ENCODE results near the gene PPFIA4. TPM values are rescaled to one million over a fixed set of nuclear protein-coding genes. Genes with fewer than 3 reads are reported as not detected.

The PPFIA4 gene
- total RNA-seq, 1 donor from 2014 or later, result 14.7 TPM

GRCh38 chr1:203098914-203099520 is 72.7 kb downstream of the PPFIA4 start:
- no peak overlapping the region for H3K27ac Mint-ChIP-seq (ENCODE audit: unreplicated experiment)
- H3K4me1 Mint-ChIP-seq (ENCODE audit: low read depth), result no peaks in the 10 kb centered on the region
- H3K9me3 Mint-ChIP-seq (ENCODE audit: low read depth), result peaks cover 24% of the 10 kb centered on the region
- H3K36me3 Mint-ChIP-seq (ENCODE audit: low read depth), result peaks cover 10% of the 10 kb centered on the region
- DNase-seq (ENCODE audit: low spot score), result no peak
- H3K27me3 Mint-ChIP-seq (ENCODE audit: low read depth), result peaks cover 44% of the 10 kb centered on the region
- H3K4me3 Mint-ChIP-seq (ENCODE audit: unreplicated experiment), result no peak overlapping the region
- no peak for TF ChIP-seq CTCF (IDR thresholded peaks at IDR 0.05)

- peaks cover 5% of the 10 kb centered on the region for H3K36me3 Mint-ChIP-seq (ENCODE audit: low read depth)
- no peak overlapping the region for H3K27ac Mint-ChIP-seq (ENCODE audit: unreplicated experiment)
- peaks cover 41% of the 10 kb centered on the region for H3K27me3 Mint-ChIP-seq (ENCODE audit: low read depth)
- H3K4me1 Mint-ChIP-seq (ENCODE audit: low read depth), result no peaks in the 10 kb centered on the region
- TF ChIP-seq CTCF (IDR thresholded peaks at IDR 0.05), result no peak
- peak; percentile 40 for DNase-seq (ENCODE audit: low spot score)
- H3K4me3 Mint-ChIP-seq (ENCODE audit: unreplicated experiment), result no peak overlapping the region
- H3K9me3 Mint-ChIP-seq (ENCODE audit: low read depth), result peaks cover 17% of the 10 kb centered on the region
These were observed 73.7 kb downstream of the PPFIA4 start for GRCh38 chr1:203099805-203100515.

- Mint-ChIP-seq H3K27me3 (ENCODE audit: low read depth) (peaks cover 41% of the 10 kb centered on the region), H3K27ac (ENCODE audit: unreplicated experiment) (no peak overlapping the region), H3K9me3 (ENCODE audit: low read depth) (peaks cover 17% of the 10 kb centered on the region), H3K36me3 (ENCODE audit: low read depth) (peaks cover 4% of the 10 kb centered on the region), H3K4me3 (ENCODE audit: unreplicated experiment) (no peak overlapping the region), H3K4me1 (ENCODE audit: low read depth) (no peaks in the 10 kb centered on the region)
- DNase-seq (ENCODE audit: low spot score), result no peak
- no peak for TF ChIP-seq CTCF (IDR thresholded peaks at IDR 0.05)
These were observed 74.2 kb downstream of the PPFIA4 start for GRCh38 chr1:203100516-203100869.

- DNase-seq (ENCODE audit: low spot score), result peak; percentile 56
- Mint-ChIP-seq H3K27me3 (ENCODE audit: low read depth) (peaks cover 38% of the 10 kb centered on the region), H3K36me3 (ENCODE audit: low read depth) (peaks cover 4% of the 10 kb centered on the region), H3K9me3 (ENCODE audit: low read depth) (peaks cover 12% of the 10 kb centered on the region), H3K4me3 (ENCODE audit: unreplicated experiment) (no peak overlapping the region), H3K4me1 (ENCODE audit: low read depth) (no peaks in the 10 kb centered on the region), H3K27ac (ENCODE audit: unreplicated experiment) (no peak overlapping the region)
- no peak for TF ChIP-seq CTCF (IDR thresholded peaks at IDR 0.05)
These were observed 75.7 kb downstream of the PPFIA4 start for GRCh38 chr1:203101813-203102634.

GRCh38 chr1:203103216-203103615 is 76.9 kb downstream of the PPFIA4 start:
- H3K4me3 Mint-ChIP-seq (ENCODE audit: unreplicated experiment), result no peak overlapping the region
- peaks cover 8% of the 10 kb centered on the region for H3K9me3 Mint-ChIP-seq (ENCODE audit: low read depth)
- no peak for TF ChIP-seq CTCF (IDR thresholded peaks at IDR 0.05)
- H3K27ac Mint-ChIP-seq (ENCODE audit: unreplicated experiment), result no peak overlapping the region
- DNase-seq (ENCODE audit: low spot score), result no peak
- peaks cover 5% of the 10 kb centered on the region for H3K36me3 Mint-ChIP-seq (ENCODE audit: low read depth)
- H3K4me1 Mint-ChIP-seq (ENCODE audit: low read depth), result no peaks in the 10 kb centered on the region
- peaks cover 41% of the 10 kb centered on the region for H3K27me3 Mint-ChIP-seq (ENCODE audit: low read depth)

Measured in chondrocyte (in vitro differentiated cells).